Prostate gland (tissue), 2 donors: ENCODE results near the gene RSPRY1. TPM values are rescaled to one million over a fixed set of nuclear protein-coding genes. Genes with fewer than 3 reads are reported as not detected.

Source experiments
- DNase-seq: peaks from one replicate; pipeline ENCODE4 v3.0.0-alpha.2; 2019; ENCODE audit warnings: low spot score
- H3K27ac ChIP-seq, 2 donors: fragments of 200-600 bp; sonication (generic); 2 replicates each; pipeline ENCODE4 v1.5.1; 2017 to 2019
- H3K27me3 ChIP-seq: fragments of 200-600 bp; sonication (generic); replicated peaks from 2 replicates; pipeline ENCODE4 v1.5.1; 2019; ENCODE audit not compliant: insufficient read depth
- H3K36me3 ChIP-seq, 2 donors: fragments of 200-600 bp; sonication (generic); 1 replicate in 1 of 2; 2 replicates in 1 of 2; pipeline versions ENCODE4 v1.5.1 to v1.8.1; 2017 to 2019
- H3K4me1 ChIP-seq: fragments of 200-600 bp; sonication (generic); replicated peaks from 2 replicates; pipeline ENCODE4 v1.5.1; 2019
- H3K4me3 ChIP-seq, 2 donors: fragments of 200-600 bp; sonication (generic); 2 replicates each; pipeline ENCODE4 v1.5.1; 2017 to 2019
- H3K9me3 ChIP-seq: fragments of 200-600 bp; sonication (generic); 2 replicates; pipeline ENCODE4 v1.5.1; 2017
- POLR2A ChIP-seq: fragments of 450-650 bp; IDR thresholded peaks from one replicate; pipeline ENCODE4 v1.6.1; 2016; ENCODE audit warnings: antibody characterized with exemption, mild to moderate bottlenecking
- POLR2AphosphoS5 ChIP-seq: sonication (generic); formaldehyde crosslinking; IDR thresholded peaks from one replicate; pipeline ENCODE4 v1.6.1; 2017; ENCODE audit warnings: antibody characterized with exemption
- WGBS: methylation state at CpG from one replicate; pipeline ENCODE4 v1.1.5; 2018; 5-methylcytosine and 5-hydroxymethylcytosine counted together
- intact Hi-C: fragments of 100-400 bp; cut with DNase I; formaldehyde crosslinking; loops from one replicate; pipeline ENCODE4 v1.14.2; 2022
- total RNA-seq, 2 donors: library from RNA; depleted of rRNA; stranded (reverse); fragments of >200 nt; gene quantifications; one replicate each; pipeline ENCODE4 v1.1.0, GENCODE V29; 2016
- TF ChIP-seq, protein P1 (sequence below), 4 experiments: fragments of 200-600 bp in 2 of 4; fragments of 450-650 bp in 2 of 4; sonication (generic) in 2 of 4; IDR thresholded peaks; 1 replicate in 3 of 4; 2 replicates in 1 of 4; pipeline ENCODE4 v1.5.1; 2016 to 2019; ENCODE audit warnings: antibody characterized with exemption in 4 of 4, mild to moderate bottlenecking in 2 of 4, moderate library complexity in 2 of 4

Gene RSPRY1
- 10 to 100 TPM; 35.8 to 45.3 TPM for total RNA-seq

DNA sequence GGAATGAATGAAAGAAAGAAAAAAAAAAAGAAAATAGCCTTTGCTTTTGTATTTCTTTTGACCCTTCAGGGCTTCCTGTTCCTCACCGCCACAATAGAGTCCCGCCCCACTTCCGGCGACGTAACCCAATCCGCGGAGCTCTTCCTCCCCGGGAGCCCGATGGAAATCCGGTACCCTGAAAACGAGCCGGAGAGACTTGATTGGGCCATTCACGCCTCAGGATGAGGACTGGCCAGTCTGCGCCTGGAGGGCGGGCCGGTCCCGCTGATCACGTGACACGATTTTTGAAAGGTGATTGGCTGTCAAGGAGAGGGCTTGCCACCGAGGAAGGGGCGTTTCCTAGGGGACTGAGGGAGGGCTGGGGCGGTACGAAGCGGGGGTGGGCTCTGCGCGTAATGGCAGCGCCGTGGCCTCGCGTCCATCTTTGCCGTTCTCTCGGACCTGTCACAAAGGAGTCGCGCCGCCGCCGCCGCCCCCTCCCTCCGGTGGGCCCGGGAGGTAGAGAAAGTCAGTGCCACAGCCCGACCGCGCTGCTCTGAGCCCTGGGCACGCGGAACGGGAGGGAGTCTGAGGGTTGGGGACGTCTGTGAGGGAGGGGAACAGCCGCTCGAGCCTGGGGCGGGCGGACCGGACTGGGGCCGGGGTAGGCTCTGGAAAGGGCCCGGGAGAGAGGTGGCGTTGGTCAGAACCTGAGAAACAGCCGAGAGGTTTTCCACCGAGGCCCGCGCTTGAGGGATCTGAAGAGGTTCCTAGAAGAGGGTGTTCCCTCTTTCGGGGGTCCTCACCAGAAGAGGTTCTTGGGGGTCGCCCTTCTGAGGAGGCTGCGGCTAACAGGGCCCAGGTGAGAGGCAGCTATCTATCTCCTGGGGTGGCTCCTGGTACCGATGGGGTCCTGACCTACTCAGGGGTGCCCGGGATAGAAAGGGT, at the start of gene RSPRY1, which contains the start of gene PSME3IP1:
Gene RSPRY1, plus strand, starts transcription at position 385 of the 927 bp plus-strand sequence. CDS start 18,330 bp downstream, outside the sequence.
Gene PSME3IP1, minus strand, starts transcription at position 95 of the 927 bp plus-strand sequence. CDS start 12,185 bp downstream, outside the sequence.
- H3K27ac ChIP-seq, result peak within 1 kb of the TSS; percentile 91 to 92
- TF ChIP-seq POLR2AphosphoS5 (peak; percentile 92), POLR2A (peak; percentile 93)
- TF ChIP-seq, protein P1, sequence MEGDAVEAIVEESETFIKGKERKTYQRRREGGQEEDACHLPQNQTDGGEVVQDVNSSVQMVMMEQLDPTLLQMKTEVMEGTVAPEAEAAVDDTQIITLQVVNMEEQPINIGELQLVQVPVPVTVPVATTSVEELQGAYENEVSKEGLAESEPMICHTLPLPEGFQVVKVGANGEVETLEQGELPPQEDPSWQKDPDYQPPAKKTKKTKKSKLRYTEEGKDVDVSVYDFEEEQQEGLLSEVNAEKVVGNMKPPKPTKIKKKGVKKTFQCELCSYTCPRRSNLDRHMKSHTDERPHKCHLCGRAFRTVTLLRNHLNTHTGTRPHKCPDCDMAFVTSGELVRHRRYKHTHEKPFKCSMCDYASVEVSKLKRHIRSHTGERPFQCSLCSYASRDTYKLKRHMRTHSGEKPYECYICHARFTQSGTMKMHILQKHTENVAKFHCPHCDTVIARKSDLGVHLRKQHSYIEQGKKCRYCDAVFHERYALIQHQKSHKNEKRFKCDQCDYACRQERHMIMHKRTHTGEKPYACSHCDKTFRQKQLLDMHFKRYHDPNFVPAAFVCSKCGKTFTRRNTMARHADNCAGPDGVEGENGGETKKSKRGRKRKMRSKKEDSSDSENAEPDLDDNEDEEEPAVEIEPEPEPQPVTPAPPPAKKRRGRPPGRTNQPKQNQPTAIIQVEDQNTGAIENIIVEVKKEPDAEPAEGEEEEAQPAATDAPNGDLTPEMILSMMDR (IDR thresholded peaks at IDR 0.05), result no peak
- intact Hi-C loops, result loop anchor here (10.0 kb wide), 2 partner anchors 109 to 229 kb away; no protein-coding TSS in a partner anchor
- H3K27me3 ChIP-seq, result no peaks in the 10 kb centered on the region
- H3K9me3 ChIP-seq, result no peaks in the 10 kb centered on the region
- no peaks in the 10 kb centered on the region for H3K36me3 ChIP-seq
- 0% methylated on average over 64 of the region's 64 CpGs for WGBS
- DNase-seq, result peak; percentile 99
- peak within 1 kb of the TSS; percentile 71 to 76 for H3K4me3 ChIP-seq
- peaks cover 10% of the 10 kb centered on the region for H3K4me1 ChIP-seq

DNA sequence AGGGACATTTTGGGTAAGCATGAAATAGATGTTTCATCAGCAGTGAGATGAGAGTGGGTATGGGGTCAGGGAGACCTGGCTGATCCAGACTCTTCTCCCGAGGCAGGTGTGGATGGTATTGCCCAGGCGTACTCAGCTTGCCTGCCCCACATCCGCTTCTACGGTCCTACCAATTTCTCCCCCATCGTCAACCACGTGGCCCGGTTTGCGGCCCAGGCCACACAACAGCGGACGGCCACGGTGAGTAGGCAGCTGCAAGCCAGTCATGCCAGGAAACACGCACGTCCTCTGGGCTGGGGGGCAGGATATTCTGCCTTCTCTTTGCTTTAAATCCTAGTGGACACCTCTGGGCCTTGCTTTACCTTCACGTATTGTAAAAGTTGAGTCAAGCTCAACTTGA, 49.1 kb upstream of the RSPRY1 start:
- no peak for DNase-seq
- Histone ChIP-seq H3K36me3 (no peaks in the 10 kb centered on the region), H3K9me3 (no peaks in the 10 kb centered on the region), H3K27me3 (no peaks in the 10 kb centered on the region), H3K4me1 (no peaks in the 10 kb centered on the region), H3K27ac (no peak overlapping the region), H3K4me3 (no peak overlapping the region)
- 75% methylated on average over 14 of the region's 14 CpGs for WGBS
- TF ChIP-seq POLR2A, result no peak
- TF ChIP-seq, protein P1 (IDR thresholded peaks at IDR 0.05), result no peak
- TF ChIP-seq POLR2AphosphoS5, result no peak
- intact Hi-C loops, result no loop called here

DNA sequence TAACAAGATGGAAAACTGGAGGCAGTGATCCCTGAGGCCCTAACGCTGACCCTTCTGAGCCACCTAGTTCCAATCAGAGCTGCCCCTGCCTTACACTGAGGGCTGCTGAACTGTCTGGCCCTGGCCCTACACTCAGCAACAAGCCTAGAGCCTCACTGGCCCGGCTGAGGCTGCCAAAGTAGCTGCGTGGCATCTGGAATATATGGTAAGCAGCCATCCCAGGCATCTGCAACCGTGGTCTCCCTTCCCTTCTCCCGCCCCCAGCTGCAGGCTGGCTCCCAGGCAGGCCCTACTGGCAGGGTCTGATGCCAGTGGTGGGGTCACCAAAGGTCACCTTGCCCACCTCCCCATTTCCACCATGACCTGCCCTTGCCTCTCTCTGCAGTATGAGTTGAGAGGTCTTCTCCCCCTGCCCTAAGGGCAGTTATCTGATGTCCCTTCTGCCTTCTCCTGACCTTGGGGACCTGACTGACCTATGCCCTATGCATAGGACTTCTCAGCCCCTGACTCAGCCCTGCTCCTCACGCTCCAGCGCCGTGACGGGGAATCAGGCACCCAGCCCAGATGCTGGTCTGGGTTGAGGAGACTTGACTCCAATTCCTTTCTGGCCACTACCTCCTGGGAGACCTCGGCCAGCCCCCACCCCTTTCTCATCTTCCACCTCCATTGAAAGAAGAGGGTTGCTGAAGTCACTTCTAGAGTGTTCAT, 48.4 kb upstream of the RSPRY1 start:
- H3K4me3 ChIP-seq, result no peak overlapping the region
- no peak for DNase-seq
- no peaks in the 10 kb centered on the region for H3K36me3 ChIP-seq
- TF ChIP-seq POLR2A (no peak), POLR2AphosphoS5 (no peak)
- TF ChIP-seq, protein P1 (IDR thresholded peaks at IDR 0.05), result no peak
- H3K9me3 ChIP-seq, result no peaks in the 10 kb centered on the region
- intact Hi-C loops, result no loop called here
- 80% methylated on average over 10 of the region's 10 CpGs for WGBS
- H3K27me3 ChIP-seq, result no peaks in the 10 kb centered on the region
- H3K4me1 ChIP-seq, result no peaks in the 10 kb centered on the region
- H3K27ac ChIP-seq, result no peak overlapping the region

DNA sequence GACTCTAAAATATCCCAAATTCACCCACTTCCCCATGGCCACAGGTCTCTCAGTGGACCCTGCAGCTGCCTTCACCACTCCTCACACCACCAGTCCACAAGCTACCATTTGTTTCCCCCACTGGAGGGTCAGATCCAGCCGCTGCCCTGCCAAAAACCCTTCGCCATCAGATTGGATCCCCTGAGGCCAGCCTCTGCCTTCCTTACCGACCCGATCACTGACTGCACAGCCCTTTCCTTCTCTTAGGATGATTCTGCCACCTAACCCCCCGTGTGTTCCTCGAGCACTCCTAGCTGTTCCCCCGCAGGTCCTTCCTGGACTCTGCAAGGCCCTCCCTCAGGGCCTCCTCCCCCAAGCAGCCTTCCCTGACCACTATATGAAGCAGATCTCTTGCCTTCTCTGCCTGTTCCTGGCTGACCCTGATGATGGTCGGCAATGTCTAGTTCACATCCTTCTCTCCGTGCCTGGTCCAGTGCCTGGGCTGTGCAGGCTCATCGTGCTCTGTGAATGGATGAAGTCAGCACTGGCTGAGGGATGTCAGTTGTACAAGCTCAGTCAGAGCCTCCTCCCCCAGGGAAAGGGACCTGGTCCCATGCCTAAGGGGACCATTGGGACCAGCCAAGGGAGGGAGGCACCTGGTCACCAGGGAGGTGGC, 47.7 kb upstream of the RSPRY1 start:
- Histone ChIP-seq H3K27ac (no peak overlapping the region), H3K27me3 (no peaks in the 10 kb centered on the region), H3K4me3 (no peak overlapping the region), H3K4me1 (no peaks in the 10 kb centered on the region), H3K36me3 (no peaks in the 10 kb centered on the region), H3K9me3 (no peaks in the 10 kb centered on the region)
- no peak for DNase-seq
- intact Hi-C loops, result no loop called here
- TF ChIP-seq POLR2AphosphoS5, result no peak
- 84% methylated on average over 10 of the region's 10 CpGs for WGBS
